HepG2 (cell line): ENCODE data around the gene SPACDR. TPM values are rescaled to one million over a fixed set of nuclear protein-coding genes. Genes with fewer than 3 reads are reported as not detected.

Experiments
- HOXD1 ChIP-seq: sonication (generic); formaldehyde crosslinking; IDR thresholded peaks from 2 replicates; pipeline ENCODE4 v1.5.0; 2020; ENCODE audit warnings: missing genetic modification reagents
- IRF2 ChIP-seq: IDR thresholded peaks from 2 replicates; pipeline ENCODE4 v1.6.1; 2018; ENCODE audit warnings: missing genetic modification reagents, missing compliant biosample characterization
- KLF12 ChIP-seq: sonication (generic); formaldehyde crosslinking; IDR thresholded peaks from 2 replicates; pipeline ENCODE4 v1.4.0; 2020; ENCODE audit warnings: missing genetic modification reagents, borderline replicate concordance
- MAFG ChIP-seq: sonication (generic); formaldehyde crosslinking; IDR thresholded peaks from 2 replicates; pipeline ENCODE4 v1.5.1; 2020; ENCODE audit warnings: mild to moderate bottlenecking, missing genetic modification reagents
- NFIC ChIP-seq: IDR thresholded peaks from 2 replicates; pipeline ENCODE4 v1.6.1; 2012; ENCODE audit warnings: mild to moderate bottlenecking, low read length, inconsistent platforms
- NPAS2 ChIP-seq: sonication (generic); formaldehyde crosslinking; IDR thresholded peaks from 2 replicates; pipeline ENCODE4 v1.8.0; 2022; ENCODE audit warnings: mild to moderate bottlenecking, missing genetic modification reagents, borderline replicate concordance
- NR2F6 ChIP-seq, 2 experiments: IDR thresholded peaks; 2 replicates each; pipeline ENCODE4 v1.6.1; 2016; ENCODE audit warnings: antibody characterized with exemption in 1 of 2, mild to moderate bottlenecking in 1 of 2
- PLSCR1 ChIP-seq: sonication (generic); formaldehyde crosslinking; IDR thresholded peaks from 2 replicates; pipeline ENCODE4 v1.5.0; 2020; ENCODE audit warnings: missing genetic modification reagents, mild to moderate bottlenecking, borderline replicate concordance
- POLR2AphosphoS5 ChIP-seq: IDR thresholded peaks from 2 replicates; pipeline ENCODE4 v1.6.1; 2012; ENCODE audit warnings: low read depth, low read length
- RARA ChIP-seq: IDR thresholded peaks from 2 replicates; pipeline ENCODE4 v1.6.1; 2016; ENCODE audit warnings: missing genetic modification reagents, missing compliant biosample characterization
- REXO4 ChIP-seq: sonication (generic); formaldehyde crosslinking; IDR thresholded peaks from 2 replicates; pipeline ENCODE4 v1.8.0; 2022; ENCODE audit warnings: missing genetic modification reagents, mild to moderate bottlenecking, borderline replicate concordance
- RORA ChIP-seq: sonication (generic); formaldehyde crosslinking; IDR thresholded peaks from 2 replicates; pipeline ENCODE4 v1.5.0; 2020; ENCODE audit warnings: mild to moderate bottlenecking, missing genetic modification reagents, moderate library complexity
- SALL2 ChIP-seq: sonication (generic); formaldehyde crosslinking; IDR thresholded peaks from 2 replicates; pipeline ENCODE4 v1.8.1; 2023; ENCODE audit warnings: mild to moderate bottlenecking, missing genetic modification reagents, inconsistent platforms
- SIN3B ChIP-seq: fragments of 150-350 bp; IDR thresholded peaks from 2 replicates; pipeline ENCODE4 v1.6.1; 2014; ENCODE audit warnings: low read length
- SPEN ChIP-seq: sonication (generic); formaldehyde crosslinking; IDR thresholded peaks from 2 replicates; pipeline ENCODE4 v1.5.1; 2020; ENCODE audit warnings: low read depth, mild to moderate bottlenecking, missing genetic modification reagents
- SRSF1 ChIP-seq: fragments of 200-400 bp; formaldehyde crosslinking; optimal IDR thresholded peaks from 2 replicates; pipeline ENCODE3; 2017; ENCODE audit warnings: mild to moderate bottlenecking, low read depth, low read length, moderate library complexity
- SYNCRIP ChIP-seq: fragments of 200-400 bp; formaldehyde crosslinking; IDR thresholded peaks from 2 replicates; pipeline ENCODE4 v1.6.1; 2018; ENCODE audit warnings: mild to moderate bottlenecking, low read depth, low read length; ENCODE audit not compliant: insufficient read depth
- ZBTB34 ChIP-seq: sonication (generic); formaldehyde crosslinking; IDR thresholded peaks from 2 replicates; pipeline ENCODE4 v1.8.0; 2022; ENCODE audit warnings: mild to moderate bottlenecking, missing genetic modification reagents
- ZFP36L1 ChIP-seq: sonication (generic); formaldehyde crosslinking; IDR thresholded peaks from 2 replicates; pipeline ENCODE4 v1.8.0; 2022; ENCODE audit warnings: mild to moderate bottlenecking, missing genetic modification reagents, moderate library complexity
- ZNF205 ChIP-seq: IDR thresholded peaks from 2 replicates; pipeline ENCODE4 v1.6.1; 2018; ENCODE audit warnings: missing biosample characterization, missing genetic modification reagents
- ZNF251 ChIP-seq: sonication (generic); formaldehyde crosslinking; IDR thresholded peaks from 2 replicates; pipeline ENCODE4 v1.9.0; 2021; ENCODE audit warnings: mild to moderate bottlenecking, missing genetic modification reagents
- ZNF598 ChIP-seq: sonication (generic); formaldehyde crosslinking; IDR thresholded peaks from 2 replicates; pipeline ENCODE4 v1.5.1; 2020; ENCODE audit warnings: mild to moderate bottlenecking, missing genetic modification reagents, borderline replicate concordance
- ZNF747 ChIP-seq: sonication (generic); formaldehyde crosslinking; IDR thresholded peaks from 2 replicates; pipeline ENCODE4 v1.8.1; 2023; ENCODE audit warnings: missing genetic modification reagents, mild to moderate bottlenecking, borderline replicate concordance
- ZSCAN29 ChIP-seq: sonication (generic); formaldehyde crosslinking; conservative IDR thresholded peaks from 2 replicates; pipeline ENCODE4 v1.4.0; 2020; ENCODE audit warnings: mild to moderate bottlenecking, missing genetic modification reagents
- polyA plus RNA-seq, 8 experiments: library from polyadenylated mRNA; depleted of rRNA in 3 of 8; stranded (reverse) in 7 of 8; unstranded in 1 of 8; fragments of >200 nt; fragmentation: Illumina TruSeq in 4 of 8; extraction: Trizol in 4 of 8; gene quantifications; 2 replicates each; pipeline versions ENCODE4 v1.2.1 to v1.2.3, GENCODE V29; 2011 to 2016; ENCODE audit warnings: low read depth in 4 of 8, missing spikeins in 1 of 8, mixed read lengths in 1 of 8; ENCODE audit not compliant: insufficient read depth in 1 of 8
- total RNA-seq, 5 experiments: library from RNA; depleted of rRNA; stranded (reverse); fragments of >200 nt; fragmentation: Illumina TruSeq; extraction: Trizol; gene quantifications; 2 replicates each; pipeline ENCODE4 v1.2.3, GENCODE V29; 2016; ENCODE audit warnings: low read depth in 1 of 5
- TF ChIP-seq, protein P1 (sequence below): sonication (generic); formaldehyde crosslinking; IDR thresholded peaks from 2 replicates; pipeline ENCODE4 v1.8.0; 2022; ENCODE audit warnings: missing genetic modification reagents, low read depth, mild to moderate bottlenecking, borderline replicate concordance
- TF ChIP-seq, protein P2 (sequence below): sonication (generic); formaldehyde crosslinking; IDR thresholded peaks from 2 replicates; pipeline ENCODE4 v1.4.0; 2020; ENCODE audit warnings: mild to moderate bottlenecking, missing genetic modification reagents

SPACDR gene
- total and polyA plus RNA-seq, 2 of the 13 experiments (the other 11 are each of a cell fraction or from before 2014, with no cell fraction given): 0.41 TPM; not detected in 1

DNA sequence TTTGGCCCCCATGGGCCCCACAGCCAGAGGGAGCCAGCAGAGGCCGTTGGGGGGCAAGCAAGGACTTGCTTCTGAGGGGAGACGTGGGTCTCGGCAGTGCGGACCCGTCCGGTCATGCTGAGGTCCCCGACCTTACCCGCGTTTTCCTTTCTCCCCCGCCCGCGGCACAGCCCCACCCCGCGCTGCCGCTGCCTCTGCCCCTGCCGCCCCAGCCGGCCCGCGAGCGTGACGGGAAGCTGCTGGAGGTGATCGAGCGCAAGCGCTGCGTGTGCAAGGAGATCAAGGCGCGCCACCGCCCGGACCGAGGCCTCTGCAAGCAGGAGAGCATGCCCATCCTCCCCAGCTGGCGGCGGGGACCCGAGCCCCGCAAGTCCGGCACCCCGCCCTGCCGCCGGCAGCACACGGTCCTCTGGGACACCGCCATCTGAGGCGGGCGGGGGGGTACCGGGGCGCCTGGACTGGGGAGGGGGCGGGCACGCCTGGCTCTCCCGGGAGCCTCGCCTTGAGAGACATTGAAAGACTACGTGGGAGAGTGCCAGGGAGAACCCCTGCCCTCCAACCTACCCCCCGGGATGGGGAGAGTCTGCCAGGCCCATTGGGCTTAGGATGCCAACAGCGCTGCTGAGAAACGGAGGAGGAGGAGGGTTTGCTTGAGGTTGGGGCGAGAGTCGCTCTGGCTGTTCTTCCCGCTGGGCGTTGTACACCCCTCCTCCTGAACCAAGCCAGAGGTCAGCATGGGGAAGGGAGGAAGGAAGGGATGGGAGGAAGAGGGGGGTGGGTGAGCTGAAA, 29.6 kb upstream of the SPACDR start (continued):
- TF ChIP-seq POLR2AphosphoS5 (no peak), SPEN (no peak; the same call in 1 of the 2 replicates), ZNF598 (CRISPR knock-in tag) (no peak), SYNCRIP (no peak), RARA (CRISPR knock-in tag) (0 out of 2 replicates have a peak, but pooled peaks have one; percentile 28), NPAS2 (CRISPR knock-in tag) (no peak), RORA (no peak), MAFG (CRISPR knock-in tag) (no peak), NR2F6 (IDR thresholded peaks at IDR 0.05) (no peak), NR2F6 (CRISPR knock-in tag; IDR thresholded peaks at IDR 0.05) (peak; percentile 25; the same call in 1 of the 2 replicates), IRF2 (no peak), KLF12 (CRISPR knock-in tag) (no peak), ZBTB34 (CRISPR knock-in tag) (0 out of 2 replicates have a peak, but pooled peaks have one; percentile 27), SRSF1 (no peak), REXO4 (CRISPR knock-in tag) (no peak), ZNF205 (no peak), HOXD1 (CRISPR knock-in tag) (no peak), ZNF747 (CRISPR knock-in tag) (no peak), ZFP36L1 (no peak), PLSCR1 (CRISPR knock-in tag) (no peak), ZSCAN29 (CRISPR knock-in tag) (no peak), SALL2 (CRISPR knock-in tag) (no peak), NFIC (no peak), SIN3B (no peak), ZNF251 (CRISPR knock-in tag) (no peak)
- TF ChIP-seq, protein P1, sequence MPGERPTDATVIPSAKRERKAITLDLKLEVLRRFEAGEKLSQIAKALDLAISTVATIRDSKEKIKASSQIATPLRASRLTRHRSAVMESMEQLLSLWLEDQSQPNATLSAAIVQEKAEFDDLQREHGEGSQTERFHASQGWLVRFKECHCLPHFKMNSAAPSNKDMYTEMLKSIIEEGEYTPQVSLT (CRISPR knock-in tag): no peak
- TF ChIP-seq, protein P2, sequence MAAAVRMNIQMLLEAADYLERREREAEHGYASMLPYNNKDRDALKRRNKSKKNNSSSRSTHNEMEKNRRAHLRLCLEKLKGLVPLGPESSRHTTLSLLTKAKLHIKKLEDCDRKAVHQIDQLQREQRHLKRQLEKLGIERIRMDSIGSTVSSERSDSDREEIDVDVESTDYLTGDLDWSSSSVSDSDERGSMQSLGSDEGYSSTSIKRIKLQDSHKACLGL: no peak; the same call in 1 of the 2 replicates
